NCI-H774 (cell line): ENCODE results near the gene CIAO1.
"Not testable (repeated sequence)": the region's sequence is repeated elsewhere in the genome, so short reads cannot be mapped to it uniquely, and the experiment has no call there.

Experiments
- DNase-seq: peaks from one replicate; lab custom pipeline; 2025; lab: John Stamatoyannopoulos, UW

Gene CIAO1

DNA sequence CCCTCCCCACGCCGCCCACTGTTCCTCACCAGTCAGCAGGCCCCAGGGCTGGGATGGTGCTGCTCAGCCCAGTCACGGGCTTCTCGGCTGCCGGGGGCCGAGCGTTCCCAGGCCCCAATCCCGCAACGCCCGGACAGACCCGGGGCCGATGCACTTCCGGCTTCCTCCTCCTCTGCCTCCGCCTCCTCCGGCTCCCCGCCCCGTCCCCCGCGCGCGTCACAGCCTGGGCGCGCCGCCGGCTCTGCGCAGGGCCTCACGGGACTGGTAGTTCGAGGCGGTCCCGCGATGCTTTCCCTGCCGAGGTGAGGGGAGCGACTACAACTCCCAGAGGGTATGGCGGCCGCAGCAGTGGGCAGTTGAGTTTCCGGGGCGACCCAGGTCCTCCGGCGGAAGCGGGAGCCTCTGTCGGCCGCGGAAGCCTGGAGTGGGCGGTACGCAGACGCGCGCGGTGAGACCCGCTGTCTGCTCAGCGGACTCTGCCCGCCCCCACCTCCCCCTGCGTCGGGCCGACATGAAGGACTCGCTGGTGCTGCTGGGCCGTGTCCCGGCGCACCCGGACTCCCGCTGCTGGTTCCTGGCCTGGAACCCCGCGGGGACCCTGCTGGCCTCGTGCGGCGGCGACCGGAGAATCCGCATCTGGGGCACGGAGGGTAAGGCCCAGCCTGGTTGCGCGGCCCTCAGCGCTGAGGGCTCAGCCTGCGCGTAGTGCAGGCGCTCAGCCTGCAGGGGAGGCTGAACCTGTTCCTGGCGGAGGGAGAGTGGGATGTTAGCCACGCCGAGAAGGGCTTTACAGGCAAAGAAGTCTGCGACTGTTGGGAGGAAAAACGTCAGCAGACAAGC lies at the start of gene CIAO1, which contains the start of gene TMEM127:
Gene CIAO1 (plus strand): TSS at position 386 of the 840 bp plus-strand sequence. CDS start 126 bp downstream, at position 512.
Gene TMEM127 (minus strand): TSS at position 158 of the 840 bp plus-strand sequence. CDS start 616 bp downstream, outside the sequence.
- DNase-seq: peak; percentile 95

- no peak for DNase-seq
Measured at GRCh38 chr2:96218508-96219131, 47.4 kb upstream of the CIAO1 start.

DNA sequence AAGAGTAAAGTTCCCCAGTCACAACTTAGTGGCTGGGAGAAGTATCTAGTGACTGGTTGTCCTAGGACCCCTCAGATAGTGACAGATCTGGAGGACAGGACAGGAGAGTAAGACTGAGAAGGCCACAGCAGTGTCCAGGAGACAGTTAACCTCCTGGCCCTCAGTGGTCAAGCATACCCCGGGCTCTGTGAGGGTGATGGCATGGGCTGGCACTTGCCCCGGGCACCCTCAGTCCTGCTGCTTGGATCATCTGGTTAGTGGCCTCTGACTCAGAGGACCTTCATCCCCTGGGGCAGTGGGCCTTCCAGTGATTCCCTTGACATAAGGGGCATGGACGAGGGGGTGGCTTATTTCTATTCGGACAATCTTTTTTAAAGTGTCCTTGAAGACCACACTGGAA lies 46.1 kb upstream of the CIAO1 start:
- DNase-seq: not testable (repeated sequence)

GRCh38 chr2:96221106-96221505 lies 44.9 kb upstream of the CIAO1 start:
- DNase-seq: not testable (repeated sequence)

- DNase-seq: no peak
Measured at GRCh38 chr2:96225016-96225533, 41.0 kb upstream of the CIAO1 start.

DNA sequence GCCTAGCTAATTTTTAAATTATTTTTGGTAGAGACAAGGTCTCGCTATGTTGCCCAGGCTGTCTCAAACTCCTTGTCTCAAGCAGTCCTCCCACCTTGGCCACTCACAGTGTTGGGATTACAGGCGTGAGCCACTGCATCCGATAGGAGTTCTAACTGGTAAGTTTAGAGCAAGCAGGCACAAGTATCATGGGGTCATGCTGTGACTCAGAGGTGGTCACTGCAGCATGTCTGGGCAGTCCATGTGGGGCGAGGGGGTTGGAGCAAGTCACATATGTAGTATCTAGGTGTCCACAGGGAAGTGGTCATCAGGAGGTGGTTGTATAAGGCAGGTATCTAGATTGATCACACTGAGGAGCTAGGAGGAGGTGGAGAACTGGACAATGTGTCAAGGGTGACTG lies 34.7 kb upstream of the CIAO1 start:
- no peak for DNase-seq

DNA sequence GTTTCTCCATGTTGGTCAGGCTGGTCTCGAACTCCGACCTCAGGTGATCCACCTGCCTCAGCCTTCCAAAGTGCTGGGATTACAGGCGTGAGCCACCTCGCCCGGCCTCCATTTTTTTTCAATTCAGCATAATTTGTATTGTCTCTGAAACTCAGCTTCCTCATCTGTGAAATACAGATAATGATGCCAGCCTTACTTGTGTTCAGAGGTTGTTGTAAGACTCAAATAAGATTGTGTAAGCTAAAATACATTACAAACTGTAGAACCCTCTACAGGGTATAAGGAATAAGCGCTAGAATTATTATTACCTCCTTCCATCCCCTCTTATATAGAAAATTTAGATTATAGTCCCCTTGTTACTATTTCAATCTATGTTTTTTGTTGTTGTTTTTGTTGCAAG lies 32.6 kb upstream of the CIAO1 start:
- no peak for DNase-seq

DNA sequence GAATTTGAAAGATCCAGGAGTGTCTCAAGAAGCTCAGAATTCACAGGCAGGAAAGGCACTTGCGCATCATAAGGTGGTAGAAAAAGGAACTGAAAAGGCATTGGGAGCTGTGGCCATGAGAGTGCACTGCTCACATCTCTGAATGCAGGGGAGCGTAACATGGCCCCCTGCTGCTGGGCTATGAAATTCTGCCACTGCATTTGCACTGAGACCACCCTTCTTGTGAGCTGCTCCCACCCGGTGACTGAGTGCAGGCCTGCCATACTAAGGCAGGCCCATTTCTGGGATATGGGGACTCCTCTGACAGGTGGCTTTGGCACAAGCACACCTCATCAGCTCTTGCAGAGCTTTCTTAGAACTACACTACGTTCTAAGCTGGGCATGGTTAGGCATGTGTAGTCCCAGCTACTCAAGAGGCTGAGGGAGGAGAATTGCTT lies 32.1 kb upstream of the CIAO1 start:
- DNase-seq: no peak

DNA sequence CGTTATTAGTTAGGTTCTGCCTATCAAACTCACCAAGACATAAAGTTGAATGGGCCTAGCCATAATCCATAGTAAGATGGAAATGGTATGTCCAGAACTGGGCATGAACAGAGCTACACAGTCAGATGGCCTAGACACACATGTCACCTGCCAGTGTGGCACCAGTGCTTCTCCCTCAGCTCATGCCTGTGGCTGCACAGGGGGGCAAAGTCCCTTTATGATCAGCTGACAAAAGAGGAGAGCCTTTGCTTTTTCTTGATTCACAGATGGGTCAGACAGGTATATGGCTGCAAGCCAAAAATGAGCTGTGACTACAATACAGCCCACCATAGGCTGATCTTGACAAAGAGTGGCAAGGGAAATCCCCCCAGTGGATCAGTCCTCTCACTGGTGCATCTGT lies 29.1 kb upstream of the CIAO1 start:
- no peak for DNase-seq

DNA sequence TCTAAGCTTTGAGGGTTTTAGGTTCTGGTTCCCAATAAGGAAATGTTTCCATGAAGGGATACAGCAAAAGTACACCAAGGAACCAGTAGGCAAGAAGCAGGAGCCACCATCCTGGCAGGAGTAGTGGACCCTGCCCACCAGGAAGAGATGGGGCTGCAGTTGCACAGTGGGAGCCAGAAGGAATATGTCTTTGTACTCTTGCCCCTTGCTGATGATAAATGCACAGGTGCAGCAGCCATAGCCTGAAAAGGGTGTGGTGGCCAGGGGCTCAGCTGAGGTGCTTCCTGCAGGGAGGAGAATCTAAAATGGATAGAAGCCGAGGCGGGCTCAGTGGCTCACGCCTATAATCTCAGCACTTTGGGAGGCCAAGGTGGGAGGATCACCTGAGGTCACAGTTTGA lies 27.8 kb upstream of the CIAO1 start:
- no peak for DNase-seq

DNA sequence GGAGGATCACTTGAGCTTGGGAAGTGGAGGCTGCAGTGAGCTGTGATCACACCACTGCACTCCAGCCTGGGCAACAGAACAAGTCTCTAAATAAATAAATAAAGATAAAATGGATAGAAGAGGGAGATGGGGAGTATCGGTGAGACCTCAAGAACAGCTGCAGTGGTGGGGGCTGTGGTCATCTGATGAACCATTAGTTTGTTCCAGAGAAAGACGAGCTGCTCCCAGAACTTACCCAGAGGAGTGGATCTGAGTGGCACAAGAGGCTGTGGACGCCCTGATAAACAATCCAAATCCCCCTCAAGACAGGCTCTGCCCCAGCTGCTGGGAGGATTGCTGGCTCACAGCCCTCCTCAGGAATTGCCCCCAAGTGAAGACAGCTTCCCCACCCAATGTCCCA lies 26.9 kb upstream of the CIAO1 start:
- DNase-seq: no peak

DNA sequence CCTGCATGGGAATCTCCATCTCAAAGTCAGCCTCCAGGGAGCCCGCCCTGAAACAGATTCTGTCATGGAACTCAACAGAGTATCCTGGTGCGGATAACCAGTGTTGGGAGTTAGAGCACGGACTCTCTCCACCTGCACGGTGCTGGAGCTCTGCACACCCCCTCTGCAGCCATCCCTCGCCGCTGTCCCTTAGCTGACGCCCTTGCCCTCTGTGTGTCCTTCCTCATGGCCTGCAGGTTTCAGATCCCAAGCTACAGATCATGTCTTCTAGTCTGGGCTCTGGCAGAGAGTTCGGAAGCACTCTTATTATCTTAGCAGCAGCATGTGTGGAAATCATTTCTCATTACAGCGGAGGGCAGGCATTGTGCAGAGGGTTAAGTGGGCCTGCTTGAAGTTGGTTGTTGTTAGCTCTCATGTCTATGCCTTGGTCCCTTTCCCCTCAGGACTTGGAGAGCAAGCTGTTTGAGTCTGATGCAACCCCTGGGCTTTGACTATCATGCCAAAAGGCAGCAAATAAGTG lies 26.2 kb upstream of the CIAO1 start:
- no peak for DNase-seq

DNA sequence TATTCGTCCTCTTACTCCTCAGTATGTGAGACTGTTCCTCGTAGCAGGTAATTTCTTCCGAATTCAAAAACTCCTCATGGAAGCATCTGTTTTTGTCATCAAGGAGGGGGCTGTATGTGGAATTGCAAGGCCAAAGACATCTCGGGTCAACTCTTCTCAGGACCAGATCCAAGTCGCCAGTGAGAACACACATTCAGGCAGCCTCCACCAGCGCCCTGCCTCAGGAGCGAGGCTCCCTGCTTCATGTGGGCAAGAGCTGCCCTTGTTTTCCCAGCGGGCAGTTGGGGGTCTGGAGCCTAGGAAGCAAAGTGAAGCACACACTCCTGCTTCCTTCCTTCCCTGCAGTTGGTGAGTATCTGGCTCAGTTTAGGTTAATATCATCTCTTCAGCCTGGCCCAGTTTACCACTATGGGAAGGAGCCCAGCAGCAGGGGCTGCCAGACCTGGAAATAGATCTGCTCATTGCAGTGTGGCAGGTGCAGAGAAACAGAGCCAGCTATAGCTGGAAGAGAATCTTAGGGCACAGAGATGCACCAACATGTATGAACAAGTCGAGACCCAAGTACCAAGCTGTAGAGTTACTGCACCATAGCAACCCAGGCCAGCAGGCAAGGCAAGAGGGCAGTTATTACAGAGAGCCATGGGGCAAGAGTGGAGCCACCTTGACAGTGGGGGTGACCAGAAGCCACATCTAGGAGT lies 25.5 kb upstream of the CIAO1 start:
- DNase-seq: no peak

DNA sequence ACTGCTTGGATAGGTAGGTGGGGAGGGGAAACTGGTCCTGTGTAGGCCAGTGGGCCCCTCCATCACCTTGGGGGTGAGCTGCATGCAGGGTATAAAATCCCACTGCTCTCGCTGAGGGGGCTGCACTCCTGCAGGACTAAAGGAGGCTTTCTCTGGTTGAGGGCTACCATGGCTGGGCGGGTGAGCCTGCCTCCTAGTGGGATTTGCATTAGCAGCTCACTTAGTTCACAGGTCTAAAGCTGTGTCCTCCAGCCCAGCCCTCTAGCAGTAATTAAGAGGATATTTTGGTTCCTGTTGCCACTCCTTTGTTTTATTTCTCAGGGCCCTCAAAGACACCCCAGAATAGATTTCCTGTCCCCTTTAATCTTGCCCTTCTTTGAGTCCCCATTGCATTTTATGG lies 24.8 kb upstream of the CIAO1 start:
- no peak for DNase-seq

GRCh38 chr2:96241900-96242611 lies 24.0 kb upstream of the CIAO1 start:
- no peak for DNase-seq

DNA sequence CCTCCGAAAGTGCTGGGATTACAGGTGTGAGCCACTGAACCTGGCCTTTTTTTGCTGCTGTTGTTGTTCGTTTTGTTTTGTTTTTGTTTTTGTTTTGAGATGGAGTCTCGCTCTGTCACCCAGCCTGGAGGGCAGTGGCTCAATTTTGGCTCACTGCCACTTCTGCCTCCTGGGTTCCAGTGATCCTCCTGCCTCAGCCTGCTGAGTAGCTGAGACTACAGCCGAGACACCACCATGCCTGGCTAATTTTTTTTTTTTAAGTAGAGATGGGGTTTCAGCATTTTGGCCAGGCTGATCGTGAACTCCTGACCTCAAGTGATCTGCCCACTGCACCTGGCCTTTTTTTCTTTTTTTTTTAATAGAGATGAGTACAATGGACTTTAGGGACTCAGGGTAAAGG lies 22.2 kb upstream of the CIAO1 start:
- no peak for DNase-seq

GRCh38 chr2:96245609-96246390 lies 20.2 kb upstream of the CIAO1 start:
- no peak for DNase-seq

DNA sequence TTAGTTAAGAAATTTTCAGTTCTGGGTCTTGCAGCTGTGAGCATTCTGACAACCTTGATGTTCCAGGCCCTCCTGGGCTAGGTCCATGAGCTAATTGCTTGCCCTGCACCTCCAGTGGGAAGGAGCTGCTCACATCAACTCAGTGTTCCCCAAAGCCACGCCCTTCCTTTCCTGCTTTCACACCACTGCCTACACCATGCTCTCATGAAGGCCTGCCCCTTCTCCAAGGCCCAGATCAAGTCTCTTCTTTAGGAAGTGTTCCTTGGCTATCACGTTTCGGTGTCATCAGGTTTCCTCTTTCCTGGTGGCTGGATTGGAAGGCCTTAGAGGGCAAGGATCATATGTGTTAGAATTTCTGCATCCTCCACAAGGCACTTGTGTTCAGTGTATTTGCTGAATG lies 19.0 kb upstream of the CIAO1 start:
- DNase-seq: no peak

DNA sequence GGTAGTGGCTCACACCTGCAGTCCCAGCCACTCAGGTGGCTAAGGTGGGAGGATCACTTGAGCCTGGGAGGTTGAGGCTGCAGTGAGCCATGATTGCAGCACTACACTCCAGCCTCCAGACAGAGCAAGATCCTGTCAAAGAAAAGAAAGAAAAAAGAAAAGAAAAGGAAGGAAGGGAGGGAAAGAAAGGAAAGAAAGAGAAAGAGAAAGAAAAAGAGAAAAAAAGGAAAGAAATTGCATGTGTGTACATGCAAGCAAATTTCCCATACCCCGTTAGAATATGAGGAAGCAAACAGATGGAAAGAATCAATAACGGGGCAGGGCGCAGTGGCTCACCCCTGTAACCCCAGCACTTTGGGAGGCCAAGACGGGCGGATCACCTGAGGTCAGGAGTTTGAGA lies 18.1 kb upstream of the CIAO1 start:
- DNase-seq: no peak

DNA sequence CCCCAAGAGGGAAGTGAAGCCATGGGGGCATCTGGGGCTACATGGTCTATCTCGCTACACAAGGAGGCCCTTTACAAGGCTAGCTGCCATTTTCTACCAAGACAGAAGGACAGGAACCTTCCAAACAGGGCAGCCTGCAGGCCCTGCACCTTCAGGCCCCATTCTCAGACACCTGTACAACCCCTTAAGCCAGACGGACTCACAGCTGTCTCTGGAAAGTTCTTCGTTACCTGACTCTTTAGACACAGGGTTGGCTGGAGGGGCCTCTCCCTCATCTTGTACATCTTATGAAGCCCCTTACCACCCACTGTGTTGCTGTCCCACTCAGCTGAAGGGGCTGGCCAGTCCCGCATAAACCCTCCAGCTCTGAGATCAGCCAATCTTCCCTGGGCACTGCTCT lies 17.4 kb upstream of the CIAO1 start:
- DNase-seq: no peak

GRCh38 chr2:96249654-96250053 lies 16.4 kb upstream of the CIAO1 start:
- DNase-seq: no peak
